Fibroblast of lung (primary cell): ENCODE results near the gene SLC35F3.

Experiments used
- EZH2 ChIP-seq: IDR thresholded peaks from 2 replicates; pipeline ENCODE4 v1.5.1; 2012; ENCODE audit warnings: low read length, control low read depth, mild to moderate bottlenecking; ENCODE audit errors: missing control alignments
- TF ChIP-seq, protein P1 (sequence below), 2 donors: IDR thresholded peaks in 1 of 2; conservative IDR thresholded peaks in 1 of 2; 1 replicate in 1 of 2; 2 replicates in 1 of 2; pipeline ENCODE4 v1.5.1; 2011 to 2012; ENCODE audit warnings: low read length in 2 of 2, control low read depth in 1 of 2, inconsistent platforms in 1 of 2, low read depth in 1 of 2, mild to moderate bottlenecking in 1 of 2

DNA sequence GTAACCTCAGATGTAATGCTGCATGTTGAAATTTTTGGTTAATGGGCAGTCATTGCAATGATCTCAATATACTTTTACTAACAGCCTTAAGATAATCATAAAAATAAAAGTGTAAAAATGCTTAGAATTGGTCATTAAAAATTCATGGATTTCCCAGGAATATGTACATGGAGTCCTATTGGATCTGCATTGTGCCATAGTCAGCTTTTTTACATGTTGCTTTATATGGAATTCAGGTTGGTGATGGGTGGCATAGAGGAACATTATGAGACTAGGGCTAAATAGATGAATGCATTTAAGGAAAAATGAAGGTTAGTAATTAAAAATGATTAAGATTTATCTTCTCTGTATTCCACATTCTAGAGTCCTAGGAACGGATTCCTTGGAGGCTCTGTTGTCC lies 103.2 kb downstream of the SLC35F3 start:
- TF ChIP-seq, protein P1, sequence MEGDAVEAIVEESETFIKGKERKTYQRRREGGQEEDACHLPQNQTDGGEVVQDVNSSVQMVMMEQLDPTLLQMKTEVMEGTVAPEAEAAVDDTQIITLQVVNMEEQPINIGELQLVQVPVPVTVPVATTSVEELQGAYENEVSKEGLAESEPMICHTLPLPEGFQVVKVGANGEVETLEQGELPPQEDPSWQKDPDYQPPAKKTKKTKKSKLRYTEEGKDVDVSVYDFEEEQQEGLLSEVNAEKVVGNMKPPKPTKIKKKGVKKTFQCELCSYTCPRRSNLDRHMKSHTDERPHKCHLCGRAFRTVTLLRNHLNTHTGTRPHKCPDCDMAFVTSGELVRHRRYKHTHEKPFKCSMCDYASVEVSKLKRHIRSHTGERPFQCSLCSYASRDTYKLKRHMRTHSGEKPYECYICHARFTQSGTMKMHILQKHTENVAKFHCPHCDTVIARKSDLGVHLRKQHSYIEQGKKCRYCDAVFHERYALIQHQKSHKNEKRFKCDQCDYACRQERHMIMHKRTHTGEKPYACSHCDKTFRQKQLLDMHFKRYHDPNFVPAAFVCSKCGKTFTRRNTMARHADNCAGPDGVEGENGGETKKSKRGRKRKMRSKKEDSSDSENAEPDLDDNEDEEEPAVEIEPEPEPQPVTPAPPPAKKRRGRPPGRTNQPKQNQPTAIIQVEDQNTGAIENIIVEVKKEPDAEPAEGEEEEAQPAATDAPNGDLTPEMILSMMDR (conservative IDR thresholded peaks at IDR 0.05 in 1 of 2, IDR thresholded peaks at IDR 0.05 in 1 of 2; ENCODE audit: low read depth in 1 of 2, low read length in 2 of 2), result no peak
- no peak for TF ChIP-seq EZH2
